CD4-positive, alpha-beta T cell treated with Interferon alpha-2 for 1 hour (primary cell): ENCODE data around the gene KLHL12.
"Not testable (repeated sequence)": the region's sequence is repeated elsewhere in the genome, so short reads cannot be mapped to it uniquely, and the experiment has no call there.

Experiments
- DNase-seq, 2 donors: peaks; one replicate each; pipeline ENCODE4 v3.0.0-alpha.2; 2020 to 2022

The KLHL12 gene

DNA sequence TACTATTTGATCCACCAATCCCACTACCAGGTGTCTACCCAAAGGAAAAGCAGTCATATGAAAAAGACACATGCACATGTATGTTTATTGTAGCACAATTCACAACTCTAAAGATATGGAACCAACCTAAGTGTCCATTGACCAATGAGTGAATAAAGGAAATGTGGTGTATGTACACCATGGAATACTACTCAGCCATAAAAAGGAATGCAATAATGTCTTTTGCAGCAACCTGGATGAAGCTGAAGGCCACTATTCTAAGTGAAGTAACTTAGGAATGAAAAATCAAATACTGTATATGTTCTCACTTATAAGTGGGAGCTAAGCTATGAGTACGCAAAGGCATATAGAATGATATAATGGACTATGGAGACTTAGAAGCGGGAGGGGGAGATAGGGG lies 18.4 kb upstream of the KLHL12 start:
- no peak for DNase-seq

DNA sequence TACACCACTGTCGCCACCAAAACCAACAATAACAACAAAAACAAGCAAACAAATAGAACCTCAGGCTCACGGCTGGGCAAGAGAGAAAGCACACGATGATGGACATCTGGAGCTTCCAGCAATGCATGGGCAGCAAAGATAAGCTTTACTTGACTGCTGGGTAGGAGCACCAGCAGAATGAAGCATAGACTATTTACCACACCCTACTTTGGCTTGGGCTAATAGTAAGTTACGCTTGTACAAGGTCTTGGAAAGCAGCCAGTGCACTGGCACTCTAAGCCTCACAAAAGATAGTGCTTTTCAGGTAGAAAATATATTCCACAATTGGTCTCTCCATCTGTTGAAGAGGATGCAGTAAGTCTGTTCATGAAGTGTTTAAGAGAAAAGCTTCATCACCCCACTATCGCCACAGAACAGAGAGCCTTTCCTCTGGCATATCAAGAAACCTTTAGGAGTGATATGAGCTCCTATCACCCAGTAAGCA lies 17.4 kb upstream of the KLHL12 start:
- no peak for DNase-seq

DNA sequence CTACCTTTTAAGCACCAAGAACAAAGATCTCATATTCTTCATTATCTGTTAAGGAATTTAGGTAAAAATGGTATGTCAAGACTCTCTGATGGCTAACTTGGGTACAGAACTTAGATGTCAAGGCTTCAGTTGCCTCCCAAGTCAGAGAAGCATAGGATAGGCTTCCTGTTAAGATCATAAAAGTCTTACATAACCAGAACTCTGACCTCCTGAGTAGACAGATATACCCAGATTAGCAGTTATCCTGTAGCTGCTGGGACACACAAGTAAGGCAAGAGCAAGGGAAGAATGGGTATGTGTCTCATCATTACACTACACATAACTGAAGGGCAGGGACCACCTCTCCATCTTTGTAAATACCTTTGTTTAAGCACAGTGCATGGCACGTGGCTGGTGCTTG lies 15.4 kb upstream of the KLHL12 start:
- DNase-seq: no peak

DNA sequence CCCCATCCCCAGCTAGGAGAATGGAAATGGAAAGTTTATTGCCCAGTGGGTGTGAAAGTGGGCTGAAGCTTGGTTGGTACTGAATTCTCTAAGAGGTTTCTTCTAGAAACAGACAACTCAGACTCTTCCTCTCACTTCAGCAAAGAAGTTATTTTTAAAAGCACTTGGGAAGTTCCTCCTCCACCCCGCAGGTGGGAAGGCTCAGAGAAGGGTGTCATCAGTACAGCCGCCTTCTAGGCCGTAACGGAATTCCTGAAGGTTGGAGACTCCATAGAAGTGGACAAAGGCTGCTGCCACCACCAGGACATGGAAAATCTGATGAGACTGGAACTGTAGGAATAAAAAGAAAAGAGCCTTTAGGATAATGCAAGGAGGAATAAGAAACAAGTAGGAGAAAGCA lies 14.3 kb upstream of the KLHL12 start:
- no peak for DNase-seq

DNA sequence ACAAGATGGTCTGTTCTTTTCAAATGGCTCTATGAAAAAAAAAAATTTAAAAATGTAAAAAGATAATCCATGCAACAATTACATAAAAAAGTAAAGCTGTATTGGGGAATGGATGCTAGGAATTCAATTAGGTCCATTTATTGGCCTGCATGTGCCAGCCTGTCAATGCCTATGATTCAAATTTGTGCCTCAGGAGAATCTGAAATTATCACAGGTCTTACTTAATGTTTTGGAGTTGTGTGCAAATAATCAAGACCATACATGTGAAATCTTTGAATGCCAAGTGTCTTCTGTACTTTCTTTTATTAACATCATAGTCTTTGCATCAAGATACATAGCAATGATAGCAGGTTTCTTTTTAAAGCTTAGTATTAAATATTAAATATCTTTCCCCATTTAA lies 13.5 kb upstream of the KLHL12 start:
- DNase-seq: no peak

DNA sequence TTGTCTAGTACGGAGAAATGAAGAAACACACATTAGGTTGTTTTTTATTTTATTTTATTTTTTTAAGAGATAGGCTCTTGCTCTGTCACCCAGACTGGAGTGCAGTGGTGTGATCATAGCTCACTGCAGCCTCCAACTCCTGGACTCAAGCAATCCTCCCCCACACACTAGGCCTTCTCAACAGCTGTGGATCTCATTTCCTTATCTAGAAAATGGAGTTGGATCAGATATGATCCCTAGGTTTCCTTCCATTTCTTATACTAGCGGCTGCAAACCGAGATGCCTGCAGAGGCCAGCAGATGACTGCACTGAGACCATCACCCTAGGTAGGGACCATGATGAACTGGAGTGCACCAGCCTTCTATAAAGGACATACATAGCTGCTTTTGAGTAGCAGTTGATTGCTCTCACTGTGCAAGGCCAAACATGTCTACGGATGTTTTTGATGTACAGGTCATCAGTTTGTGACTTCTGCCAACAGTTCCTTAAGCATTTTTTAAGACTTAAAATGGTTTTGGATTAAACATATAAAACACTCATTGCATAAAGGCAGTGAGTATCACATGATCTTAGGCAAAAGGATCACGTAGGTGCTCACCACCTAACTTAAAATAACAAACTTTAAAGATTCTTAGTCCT lies 11.4 kb upstream of the KLHL12 start:
- DNase-seq: no peak

DNA sequence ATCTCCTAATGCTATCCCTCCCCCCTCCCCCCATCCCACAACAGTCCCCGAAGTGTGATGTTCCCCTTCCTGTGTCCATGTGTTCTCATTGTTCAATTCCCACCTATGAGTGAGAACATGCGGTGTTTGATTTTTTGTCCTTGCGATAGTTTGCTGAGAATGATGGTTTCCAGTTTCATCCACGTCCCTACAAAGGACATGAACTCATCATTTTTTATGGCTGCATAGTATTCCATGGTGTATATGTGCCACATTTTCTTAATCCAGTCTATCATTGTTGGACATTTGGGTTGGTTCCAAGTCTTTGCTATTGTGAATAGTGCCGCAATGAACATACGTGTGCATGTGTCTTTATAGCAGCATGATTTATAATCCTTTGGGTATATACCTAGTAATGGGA lies 9.4 kb upstream of the KLHL12 start:
- DNase-seq: not testable (repeated sequence)

DNA sequence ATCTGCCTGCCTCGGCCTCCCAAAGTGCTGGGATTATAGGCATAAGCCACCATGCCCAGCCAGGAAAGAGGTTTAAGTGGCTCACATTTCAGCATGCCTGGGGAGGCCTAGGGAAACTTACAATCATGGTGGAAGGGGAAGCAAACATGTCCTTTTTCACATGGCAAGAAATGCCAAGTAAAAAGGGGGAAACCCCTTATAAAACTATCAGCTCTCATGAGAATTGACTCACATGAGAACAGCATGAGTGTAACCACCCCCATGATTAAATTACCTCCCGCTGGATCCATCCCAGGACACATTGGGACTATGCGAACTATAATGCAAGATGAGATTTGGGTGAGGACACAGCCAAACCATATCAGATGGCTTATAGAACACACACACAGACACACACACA lies 8.8 kb upstream of the KLHL12 start:
- DNase-seq: no peak

DNA sequence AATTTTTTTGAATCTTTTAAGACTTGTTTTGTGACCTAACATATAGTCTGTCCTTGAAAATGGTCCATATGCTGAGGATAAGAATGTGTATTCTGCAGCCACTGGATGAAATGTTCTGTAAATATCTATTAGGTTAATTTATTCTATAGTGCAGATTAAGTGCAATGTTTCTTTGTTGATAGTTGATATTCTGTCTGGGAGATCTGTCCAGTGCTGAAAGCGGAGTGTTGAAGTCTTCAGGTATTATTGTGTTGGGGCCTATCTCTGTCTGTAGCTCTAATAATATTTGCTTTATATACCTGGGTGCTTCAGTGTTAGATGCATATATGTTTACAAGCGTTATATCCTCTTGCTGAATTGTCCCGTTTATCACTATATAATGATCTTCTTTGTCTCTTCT lies 7.7 kb upstream of the KLHL12 start:
- DNase-seq: no peak

DNA sequence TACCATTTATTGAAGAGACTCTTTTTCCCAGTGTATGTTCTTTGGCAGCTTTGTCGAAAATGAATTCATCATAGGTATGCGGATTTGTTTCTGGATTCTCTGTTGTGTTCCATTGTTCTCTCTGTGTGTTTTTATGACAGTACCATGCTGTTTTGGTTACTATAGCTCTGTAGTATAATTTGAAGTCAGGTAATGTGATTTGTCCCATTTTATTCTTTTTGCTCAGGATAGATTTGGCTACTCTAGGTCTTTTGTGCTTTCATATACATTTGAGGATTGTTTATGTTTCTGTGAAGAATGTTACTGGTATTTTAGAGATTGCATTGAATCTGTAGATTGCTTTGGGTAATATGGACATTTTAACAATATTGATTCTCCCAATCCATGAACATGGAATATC lies 5.4 kb upstream of the KLHL12 start:
- no peak for DNase-seq

DNA sequence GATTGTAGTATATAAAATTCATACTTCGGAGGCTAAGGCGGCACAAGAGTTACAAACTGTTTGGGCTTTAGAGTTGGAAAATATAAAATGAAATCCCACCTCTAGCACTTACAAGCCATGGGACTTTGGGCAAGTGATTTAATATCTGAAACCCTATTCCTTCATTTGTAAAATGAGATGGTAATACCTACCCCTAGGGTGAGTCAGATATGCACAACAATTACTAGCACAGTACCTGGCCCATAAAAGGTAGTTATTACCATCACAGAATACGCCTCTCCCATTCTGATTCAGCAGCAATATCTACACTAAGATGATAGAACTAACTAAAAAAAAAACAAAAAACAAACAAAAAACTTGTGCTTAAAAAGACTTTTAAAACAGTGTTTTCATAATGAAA lies 3.5 kb downstream of the KLHL12 start:
- DNase-seq: no peak

DNA sequence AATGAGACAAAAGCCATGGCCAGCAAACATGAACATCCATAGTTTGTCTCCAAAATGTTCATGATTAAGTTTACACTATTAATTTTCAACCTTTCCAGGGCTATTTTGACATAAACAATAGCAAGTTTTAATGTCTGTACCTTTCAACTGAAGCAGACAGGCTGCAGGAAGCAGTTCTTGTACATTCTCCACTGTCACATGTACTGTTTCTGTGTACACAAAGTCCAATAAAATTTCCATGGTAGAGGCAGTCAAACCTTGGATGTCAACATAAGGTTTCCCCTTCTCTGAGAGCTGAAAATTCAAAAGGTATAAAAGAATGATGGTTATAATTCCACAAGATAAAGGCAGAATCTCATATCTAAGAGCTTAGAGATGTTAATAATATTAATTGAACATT lies 7.4 kb downstream of the KLHL12 start:
- DNase-seq: no peak

DNA sequence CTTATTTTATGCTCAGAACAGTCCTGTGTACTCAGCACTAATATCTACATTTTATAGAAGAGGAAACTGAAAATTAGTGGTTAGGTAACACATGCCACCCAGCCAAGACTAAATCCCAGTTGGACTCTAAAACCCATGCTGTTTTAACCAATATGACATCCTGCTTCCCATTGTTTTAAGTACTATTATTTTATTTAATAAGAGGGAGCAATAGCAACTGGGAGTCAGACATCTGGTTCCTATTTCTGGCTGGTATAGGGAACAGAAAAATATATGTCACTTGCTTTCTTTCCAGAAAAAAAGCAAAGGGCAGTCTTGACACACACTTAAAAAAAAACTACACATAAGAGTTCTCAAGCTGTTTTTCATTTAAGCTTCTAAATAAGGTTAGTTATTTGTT lies 11.9 kb downstream of the KLHL12 start:
- no peak for DNase-seq

DNA sequence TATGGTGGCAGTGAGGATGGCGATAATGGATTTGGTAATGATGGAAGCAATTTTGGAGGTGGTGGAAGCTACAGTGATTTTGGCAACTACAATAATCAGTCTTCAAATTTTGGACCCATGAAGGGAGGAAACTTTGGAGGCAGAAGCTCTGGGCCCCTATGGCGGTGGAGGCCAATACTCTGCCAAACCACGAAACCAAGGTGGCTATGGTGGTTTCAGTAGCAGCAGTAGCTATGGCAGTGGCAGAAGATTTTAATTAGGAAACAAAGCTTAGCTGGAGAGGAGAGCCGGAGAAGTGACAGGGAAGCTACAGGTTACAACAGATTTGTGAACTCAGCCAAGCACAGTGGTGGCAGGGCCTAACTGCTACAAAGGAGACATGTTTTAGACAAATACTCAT lies 14.6 kb downstream of the KLHL12 start:
- not testable (repeated sequence) for DNase-seq

DNA sequence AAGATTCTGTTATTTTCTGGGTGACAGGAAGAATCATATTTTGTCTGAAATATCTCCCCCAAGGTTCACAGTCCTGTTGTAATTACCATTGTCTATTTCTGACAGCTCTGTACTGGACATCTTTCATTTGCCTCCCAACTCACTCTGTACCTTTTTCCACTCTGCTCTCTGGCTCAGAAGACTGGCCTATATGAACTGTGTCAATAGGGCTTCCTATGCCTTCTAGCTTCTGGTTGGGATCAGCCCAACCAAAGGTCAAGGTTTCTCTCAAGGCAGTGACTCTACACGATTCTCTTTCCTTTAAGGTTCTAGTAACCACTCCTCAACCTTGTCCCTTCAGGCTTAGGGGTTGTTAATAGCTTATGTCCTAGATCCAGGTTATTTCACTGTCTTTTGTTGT lies 17.5 kb downstream of the KLHL12 start:
- no peak for DNase-seq

DNA sequence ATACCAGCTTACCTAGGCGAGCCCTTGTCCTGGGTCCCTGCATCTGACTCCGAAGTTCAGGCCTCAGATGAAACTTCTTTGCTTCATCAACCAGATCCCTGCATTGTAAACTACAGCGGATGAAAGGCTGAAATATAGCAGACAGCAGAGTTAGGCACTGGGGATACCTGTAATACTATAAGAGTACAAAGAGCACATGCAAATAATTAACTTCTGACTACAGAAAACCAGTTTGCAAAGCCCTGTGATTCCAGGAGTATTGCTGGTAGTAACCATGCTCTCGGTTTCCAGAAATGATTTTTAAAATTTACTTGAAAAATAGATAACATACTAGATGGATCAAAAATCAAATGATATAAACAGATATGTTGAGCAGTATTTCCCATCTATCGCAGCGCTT lies 18.0 kb downstream of the KLHL12 start:
- DNase-seq: no peak

DNA sequence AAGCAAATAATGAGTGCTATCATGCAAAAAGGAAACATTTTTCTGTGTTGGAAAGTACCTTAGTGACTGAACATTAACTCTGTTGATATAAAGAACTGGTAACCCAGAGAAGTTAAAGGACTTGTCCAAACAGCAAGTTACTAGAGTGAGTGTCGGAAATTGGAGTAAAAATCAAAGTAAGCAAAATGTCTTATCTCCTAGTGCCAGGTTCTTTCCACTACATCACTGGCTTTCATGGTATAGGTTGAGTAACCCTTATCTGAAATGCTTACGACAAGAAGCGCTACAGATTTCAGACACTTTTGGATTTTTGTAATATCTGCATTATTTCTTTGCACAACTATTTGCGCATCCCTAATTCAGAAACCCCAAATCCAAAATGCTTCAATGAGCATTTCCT lies 21.7 kb downstream of the KLHL12 start:
- DNase-seq: no peak

DNA sequence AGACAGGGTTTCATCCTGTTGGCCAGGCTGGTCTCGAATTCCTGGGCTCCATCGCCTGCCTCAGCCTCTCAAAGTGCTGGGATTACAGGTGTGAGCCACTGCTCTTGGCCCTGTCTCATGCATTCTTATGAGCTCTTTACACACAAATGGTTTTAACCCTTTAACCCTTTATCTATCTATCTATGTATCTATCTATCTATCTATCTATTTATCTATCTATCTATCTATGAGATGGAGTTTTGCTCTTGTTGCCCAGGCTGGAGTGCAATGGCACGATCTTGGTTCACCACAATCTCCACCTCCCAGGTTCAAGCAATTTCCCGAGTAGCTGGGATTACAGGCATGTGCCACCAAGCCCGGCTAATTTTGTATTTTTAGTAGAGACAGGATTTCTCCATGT lies 23.2 kb downstream of the KLHL12 start:
- not testable (repeated sequence) for DNase-seq

DNA sequence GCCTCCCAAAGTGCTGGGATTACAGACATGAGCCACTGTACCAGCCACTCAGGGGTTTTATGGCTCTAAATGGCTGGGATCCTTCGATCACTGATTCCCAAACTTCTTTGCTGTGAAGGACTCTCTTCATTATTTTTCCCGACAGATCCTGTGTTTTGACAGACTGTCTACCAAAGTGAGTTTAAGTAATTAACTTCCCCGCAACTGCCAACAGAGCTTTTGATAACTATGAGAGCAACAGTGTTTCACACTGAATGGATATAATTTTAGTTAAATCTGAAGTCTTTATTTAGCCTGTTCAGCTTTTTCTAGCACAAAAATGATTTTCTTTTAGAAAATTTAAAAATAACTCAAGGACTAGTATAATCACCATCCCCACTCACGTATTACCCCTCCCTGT lies 25.5 kb downstream of the KLHL12 start:
- DNase-seq: no peak

DNA sequence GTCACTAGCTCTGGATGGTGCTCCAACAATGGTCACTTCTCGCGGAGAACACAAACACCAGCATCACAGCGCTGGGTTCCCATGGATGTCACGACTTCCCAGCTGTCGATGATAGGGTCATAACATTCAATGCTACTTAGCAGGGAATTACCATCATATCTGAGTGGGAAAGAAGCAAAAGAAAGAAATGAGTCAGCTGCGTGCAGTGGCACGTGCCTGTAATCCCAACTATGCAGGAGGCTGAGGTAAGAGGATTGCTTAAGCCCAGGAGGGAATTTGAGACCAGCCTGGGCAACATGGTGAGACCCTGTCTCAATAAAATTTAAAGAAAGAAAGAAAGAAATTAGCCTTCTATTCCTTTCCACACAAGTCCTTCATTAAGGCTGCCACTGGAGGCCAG lies 34.5 kb downstream of the KLHL12 start:
- DNase-seq: no peak

DNA sequence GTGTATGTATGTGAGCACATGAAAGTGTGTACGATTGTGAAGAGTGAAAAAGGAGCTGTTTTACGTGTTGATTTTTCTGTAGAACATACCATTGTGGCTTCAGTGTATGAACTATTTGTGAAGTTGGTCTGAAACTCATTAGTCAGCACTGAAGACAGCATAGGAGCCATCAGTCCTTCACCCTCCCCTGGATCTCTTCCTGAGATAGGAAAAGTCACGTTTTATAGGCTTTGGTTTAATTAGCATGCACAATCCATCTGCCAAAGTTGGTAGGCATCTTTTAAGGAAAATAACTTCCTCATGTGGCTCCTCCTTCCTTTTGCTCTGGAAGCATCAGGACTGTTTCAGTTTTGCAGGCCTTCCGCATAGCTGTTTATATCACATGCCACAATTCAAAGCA lies 36.6 kb downstream of the KLHL12 start:
- DNase-seq: no peak

DNA sequence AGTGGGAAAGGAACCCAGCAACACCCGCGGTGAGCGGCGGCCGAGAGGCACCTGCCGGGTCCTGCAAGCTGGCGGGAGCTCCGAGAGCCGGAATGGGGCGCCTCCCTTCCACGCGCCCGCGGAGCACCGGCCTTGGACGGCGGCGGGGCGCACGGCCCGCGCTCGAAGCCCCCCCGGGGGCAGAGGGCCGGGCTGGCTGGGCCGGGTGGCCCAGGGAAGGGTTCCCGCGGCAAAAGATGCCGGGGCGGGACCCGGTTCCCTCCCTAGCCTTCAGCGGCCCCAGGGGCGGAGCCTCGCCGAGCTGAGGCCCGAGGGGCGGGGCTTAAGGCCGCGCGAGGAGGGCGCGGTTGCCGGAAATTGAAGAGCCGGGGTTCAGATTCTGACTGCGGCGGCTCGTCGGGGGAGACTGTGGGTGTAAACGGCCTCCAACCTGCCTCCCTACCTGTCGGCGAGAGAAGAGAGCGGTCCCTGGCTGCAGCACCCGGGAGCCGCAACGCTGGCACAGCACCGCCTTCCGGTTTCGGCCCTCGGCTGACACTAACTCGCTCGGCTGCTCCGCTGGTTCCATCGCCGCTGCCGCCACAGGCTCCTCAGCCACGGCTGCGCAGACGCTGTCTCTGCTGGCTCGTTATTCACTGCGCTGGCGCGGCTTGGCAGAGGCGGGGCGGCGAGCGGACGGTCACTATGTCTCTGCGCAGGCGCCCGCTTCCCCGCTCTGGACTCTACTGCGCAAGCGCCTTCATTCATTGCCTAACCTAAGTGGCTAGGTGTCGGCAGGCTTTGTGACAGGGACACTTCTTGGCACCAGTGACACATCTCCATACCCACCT lies 38.3 kb downstream of the KLHL12 start, which contains the start of gene RABIF:
Gene RABIF, minus strand, starts transcription at position 619 of the 830 bp plus-strand sequence. Its CDS starts 51 bp downstream, at position 568.
- peak; percentile 97 to 98 for DNase-seq

DNA sequence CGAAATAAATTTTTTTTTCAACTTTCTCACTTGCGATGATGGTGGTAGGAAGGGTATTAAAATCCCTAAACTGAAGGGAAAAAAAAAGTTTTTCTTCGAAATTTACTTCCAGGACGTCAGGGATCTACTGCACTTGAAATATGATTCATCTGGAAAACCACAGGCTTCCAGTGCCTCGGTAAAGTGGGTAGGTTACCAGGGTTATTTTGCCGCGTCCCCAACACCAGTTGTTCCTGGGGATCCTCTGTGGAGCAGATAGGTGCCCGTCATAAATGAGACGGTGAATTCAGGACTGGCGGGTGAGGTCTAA lies 38.9 kb downstream of the KLHL12 start:
- no peak for DNase-seq

DNA sequence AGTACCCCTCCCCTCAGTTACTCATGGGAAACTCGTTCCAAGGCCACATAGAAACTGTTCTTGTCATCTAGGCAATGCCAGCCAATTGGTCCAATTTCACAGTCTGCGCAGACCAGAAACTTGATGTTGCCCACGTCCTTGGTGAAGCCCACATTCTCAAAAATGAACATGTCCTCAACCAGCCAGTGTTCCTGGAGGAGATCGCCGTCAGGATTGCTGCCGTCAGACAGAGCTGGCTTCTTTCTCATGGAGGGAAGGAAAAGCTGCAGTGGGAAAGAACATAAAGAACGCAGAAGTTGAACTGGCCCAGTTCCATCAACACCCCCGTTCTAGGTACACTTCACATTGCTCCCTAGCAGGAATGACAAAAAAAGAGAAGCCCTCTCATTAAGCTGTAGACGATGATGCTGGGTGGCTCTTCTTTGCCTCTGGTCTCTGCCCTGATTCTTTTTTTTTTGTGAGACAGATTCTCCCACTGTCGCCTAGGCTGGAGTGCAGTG lies 46.0 kb downstream of the KLHL12 start:
- no peak for DNase-seq

DNA sequence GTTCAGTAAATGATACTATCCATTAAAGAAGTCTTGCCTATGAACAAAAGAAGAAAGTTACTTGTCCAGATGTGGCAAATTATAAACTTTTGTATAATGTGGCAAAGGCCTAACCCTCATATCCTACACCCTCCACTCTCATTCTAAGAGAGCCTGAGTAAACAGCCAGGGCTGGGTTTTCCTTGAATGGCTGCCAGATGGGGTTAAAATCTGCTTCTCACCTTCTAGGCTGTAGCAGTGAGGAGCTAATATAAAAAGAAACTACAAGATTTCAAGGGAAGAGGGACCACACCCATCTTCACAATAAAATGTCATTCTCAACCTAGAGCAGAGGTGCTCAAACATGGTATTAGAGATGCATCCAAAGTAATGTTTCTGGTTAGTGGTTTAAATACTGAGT lies 47.0 kb downstream of the KLHL12 start:
- DNase-seq: no peak
